Thyroid gland (tissue), 4 donors: ENCODE results near the gene PRKRA.

Source experiments
- POLR2A ChIP-seq, 2 donors: fragments of 450-650 bp; IDR thresholded peaks; one replicate each; pipeline ENCODE4 v1.6.1; 2017; ENCODE audit warnings: antibody characterized with exemption in 2 of 2, mild to moderate bottlenecking in 2 of 2, moderate library complexity in 1 of 2
- TF ChIP-seq, protein P1 (sequence below), 6 experiments: fragments of 200-600 bp in 3 of 6; fragments of 450-650 bp in 3 of 6; sonication (generic) in 3 of 6; IDR thresholded peaks; one replicate each; pipeline ENCODE4 v1.5.1; 2016 to 2019; ENCODE audit warnings: antibody characterized with exemption in 6 of 6, mild to moderate bottlenecking in 2 of 6, inconsistent platforms in 1 of 6, moderate library complexity in 1 of 6

GRCh38 chr2:178403671-178404306 lies 47.2 kb downstream of the PRKRA start:
- no peak for TF ChIP-seq POLR2A (IDR thresholded peaks at IDR 0.05)
- TF ChIP-seq, protein P1, sequence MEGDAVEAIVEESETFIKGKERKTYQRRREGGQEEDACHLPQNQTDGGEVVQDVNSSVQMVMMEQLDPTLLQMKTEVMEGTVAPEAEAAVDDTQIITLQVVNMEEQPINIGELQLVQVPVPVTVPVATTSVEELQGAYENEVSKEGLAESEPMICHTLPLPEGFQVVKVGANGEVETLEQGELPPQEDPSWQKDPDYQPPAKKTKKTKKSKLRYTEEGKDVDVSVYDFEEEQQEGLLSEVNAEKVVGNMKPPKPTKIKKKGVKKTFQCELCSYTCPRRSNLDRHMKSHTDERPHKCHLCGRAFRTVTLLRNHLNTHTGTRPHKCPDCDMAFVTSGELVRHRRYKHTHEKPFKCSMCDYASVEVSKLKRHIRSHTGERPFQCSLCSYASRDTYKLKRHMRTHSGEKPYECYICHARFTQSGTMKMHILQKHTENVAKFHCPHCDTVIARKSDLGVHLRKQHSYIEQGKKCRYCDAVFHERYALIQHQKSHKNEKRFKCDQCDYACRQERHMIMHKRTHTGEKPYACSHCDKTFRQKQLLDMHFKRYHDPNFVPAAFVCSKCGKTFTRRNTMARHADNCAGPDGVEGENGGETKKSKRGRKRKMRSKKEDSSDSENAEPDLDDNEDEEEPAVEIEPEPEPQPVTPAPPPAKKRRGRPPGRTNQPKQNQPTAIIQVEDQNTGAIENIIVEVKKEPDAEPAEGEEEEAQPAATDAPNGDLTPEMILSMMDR (IDR thresholded peaks at IDR 0.05): no peak
